SHP77 (cell line): Measurements from ENCODE around the gene WDR7.

ENCODE experiments used
- DNase-seq, 2 experiments: peaks; one replicate each; lab custom pipeline; 2025; lab: John Stamatoyannopoulos, UW

Gene WDR7

DNA sequence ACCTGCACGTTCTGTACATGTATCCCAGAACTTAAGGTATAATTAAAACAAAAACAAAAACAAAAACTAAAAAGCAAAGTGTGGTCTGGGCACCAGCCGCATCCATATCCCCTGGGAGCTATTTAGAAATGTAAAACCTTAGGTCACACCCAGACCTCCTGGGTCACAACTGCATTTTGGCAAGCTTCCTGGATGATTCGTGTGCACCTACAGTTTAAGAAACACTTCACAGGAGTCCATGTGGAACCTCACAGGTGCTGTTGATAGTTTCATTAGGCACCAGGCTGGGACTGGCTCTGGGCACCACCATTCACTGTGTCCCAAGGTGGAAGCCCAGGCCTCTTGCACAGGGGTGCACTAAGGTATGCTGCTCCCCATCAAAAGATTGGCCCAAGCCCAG is 392.1 kb downstream of the WDR7 start:
- DNase-seq = no peak

- DNase-seq = no peak
These were observed 397.2 kb downstream of the WDR7 start for GRCh38 chr18:57048351-57048750.

DNA sequence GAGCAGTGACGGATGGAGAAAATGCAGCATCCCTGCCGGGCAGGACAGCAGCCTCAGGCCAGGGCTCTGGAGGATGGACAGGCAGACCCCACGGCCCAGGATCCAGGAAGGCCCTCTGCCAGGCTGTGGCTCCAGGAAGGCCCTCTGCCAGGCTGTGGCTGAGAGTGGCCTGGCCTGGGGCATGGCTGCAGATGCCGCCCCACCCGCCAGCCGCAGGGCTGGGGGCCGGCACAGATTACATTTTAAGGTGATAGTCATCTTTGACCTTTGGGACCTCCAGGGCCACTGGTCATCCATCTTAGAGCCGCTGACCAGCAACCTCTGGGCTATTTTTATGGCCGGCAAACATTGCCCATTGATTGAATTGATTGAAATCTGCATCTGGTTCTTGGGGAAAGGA is 397.7 kb downstream of the WDR7 start:
- DNase-seq = no peak

GRCh38 chr18:57050310-57050949 is 399.3 kb downstream of the WDR7 start:
- no peak for DNase-seq

- no peak for DNase-seq
These were observed 400.0 kb downstream of the WDR7 start for GRCh38 chr18:57051021-57051656.

GRCh38 chr18:57051657-57052044 is 400.5 kb downstream of the WDR7 start:
- no peak for DNase-seq

- DNase-seq = no peak
These were observed 401.0 kb downstream of the WDR7 start for GRCh38 chr18:57052173-57052572.

DNA sequence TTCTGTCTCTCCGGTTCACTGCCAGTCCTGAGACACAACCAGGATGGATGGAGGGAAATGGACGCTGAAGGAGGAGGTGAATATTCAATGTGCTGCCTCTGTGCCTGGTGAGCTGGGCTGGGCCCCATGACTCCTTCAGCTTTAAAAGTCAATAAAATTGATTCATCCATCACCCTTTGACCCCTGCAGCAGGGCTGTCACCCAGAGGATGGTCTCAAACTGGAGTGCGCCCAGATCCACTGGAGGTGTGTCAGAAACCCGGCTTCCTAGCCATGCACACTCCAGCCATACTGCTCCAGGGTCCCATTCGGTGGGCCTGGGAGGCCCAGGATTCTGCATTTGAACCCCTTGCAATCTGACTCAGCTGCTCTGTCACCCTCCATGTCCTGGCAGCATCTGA is 401.6 kb downstream of the WDR7 start:
- no peak for DNase-seq

DNA sequence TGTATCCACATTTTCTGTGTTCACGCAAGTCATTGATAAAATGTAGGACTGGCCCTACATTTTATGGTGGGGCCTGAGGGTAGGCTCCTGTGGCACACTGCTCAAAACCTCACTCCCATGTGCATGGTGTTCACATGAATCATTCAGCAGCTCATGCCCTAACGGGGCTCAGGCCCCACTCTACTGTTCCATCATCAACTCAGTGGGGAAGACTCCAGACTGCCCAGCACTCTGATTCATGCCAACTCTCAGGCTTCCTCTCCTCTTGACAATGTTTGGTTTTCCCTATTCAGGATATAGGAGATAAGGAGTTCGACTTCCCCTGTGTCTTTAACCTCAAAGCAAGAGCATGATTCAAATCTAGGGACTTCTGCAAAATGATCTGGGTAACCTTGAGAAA is 403.7 kb downstream of the WDR7 start:
- DNase-seq = no peak

- DNase-seq = no peak
These were observed 406.7 kb downstream of the WDR7 start for GRCh38 chr18:57057890-57058289.

DNA sequence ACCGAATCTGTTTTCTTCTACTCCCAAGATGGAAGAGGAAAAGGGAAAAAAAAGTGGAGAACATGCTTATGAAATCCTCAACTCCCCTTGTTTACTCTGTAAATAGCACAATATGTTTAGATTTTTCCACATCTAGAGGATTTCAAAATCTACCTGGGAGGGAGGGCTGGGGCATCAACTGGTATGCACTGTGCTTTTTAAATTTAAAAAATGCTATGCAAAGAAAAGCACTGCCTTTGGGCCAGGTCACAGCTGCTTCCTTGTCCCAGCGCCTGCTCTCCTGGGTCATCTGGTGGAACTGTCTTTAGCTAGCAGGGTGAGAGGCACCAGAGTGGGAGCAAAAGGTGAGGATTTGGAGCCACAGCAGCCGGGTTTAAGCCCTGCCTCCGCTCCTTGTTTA is 407.6 kb downstream of the WDR7 start:
- DNase-seq = no peak

DNA sequence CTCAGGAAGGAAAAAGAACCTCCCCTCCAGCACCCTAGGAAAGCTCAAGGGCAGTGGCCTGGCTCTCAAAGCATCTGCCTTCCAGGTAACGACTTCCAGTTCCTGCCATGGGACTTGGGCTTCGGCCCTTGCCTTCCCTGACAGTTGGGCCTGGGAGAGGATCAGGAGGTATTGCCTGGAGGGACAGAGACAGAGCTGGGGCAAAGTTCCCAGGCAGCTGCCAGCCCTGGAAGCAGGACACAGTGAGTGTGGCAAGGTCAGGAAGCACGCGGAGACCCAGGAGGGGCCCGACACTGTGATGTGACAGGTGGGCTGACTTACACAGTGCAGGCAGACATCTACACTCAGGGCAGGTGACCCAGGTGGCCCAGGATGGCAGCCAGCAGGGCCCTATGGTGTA is 408.2 kb downstream of the WDR7 start:
- no peak for DNase-seq

DNA sequence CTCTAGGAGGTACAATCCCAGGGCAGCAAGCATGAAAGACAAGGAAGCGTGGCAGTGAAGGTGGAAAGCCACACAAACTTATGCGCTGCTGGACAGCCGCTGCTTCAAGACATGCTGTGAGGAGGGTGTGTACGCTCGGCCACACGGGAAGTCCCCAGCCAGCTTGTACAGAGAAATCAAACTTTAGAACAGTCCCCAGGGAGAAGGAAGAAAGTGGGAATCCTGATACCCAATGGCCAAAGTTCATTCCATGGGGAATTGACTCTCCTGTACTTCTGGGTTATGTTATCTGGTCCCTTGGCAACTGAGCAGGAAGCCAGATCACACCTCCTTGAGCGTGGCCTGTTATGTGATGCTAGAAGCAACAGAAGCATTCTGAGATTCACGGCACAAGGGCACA is 409.7 kb downstream of the WDR7 start:
- no peak for DNase-seq

DNA sequence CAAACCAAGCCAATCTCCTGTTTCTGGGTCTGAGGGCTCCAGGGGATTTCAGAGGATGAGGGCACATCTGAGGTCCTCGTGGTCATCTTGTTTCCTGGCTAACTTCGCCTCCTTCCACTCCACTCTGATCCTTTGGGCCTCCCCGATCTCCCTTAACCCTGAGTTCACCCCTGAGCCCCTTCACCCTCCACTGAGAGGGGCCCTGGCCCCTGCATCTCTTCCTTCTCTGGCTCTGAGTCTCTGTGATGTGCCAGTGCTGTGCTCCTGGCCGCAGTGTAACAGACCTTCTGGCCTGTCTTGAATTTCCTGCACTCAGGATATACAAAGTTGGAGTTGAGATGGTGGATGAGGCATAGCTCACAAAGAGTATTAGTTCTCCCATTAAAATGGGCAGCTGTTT is 411.0 kb downstream of the WDR7 start:
- no peak for DNase-seq

- no peak for DNase-seq
These were observed 411.7 kb downstream of the WDR7 start for GRCh38 chr18:57062844-57063243.

DNA sequence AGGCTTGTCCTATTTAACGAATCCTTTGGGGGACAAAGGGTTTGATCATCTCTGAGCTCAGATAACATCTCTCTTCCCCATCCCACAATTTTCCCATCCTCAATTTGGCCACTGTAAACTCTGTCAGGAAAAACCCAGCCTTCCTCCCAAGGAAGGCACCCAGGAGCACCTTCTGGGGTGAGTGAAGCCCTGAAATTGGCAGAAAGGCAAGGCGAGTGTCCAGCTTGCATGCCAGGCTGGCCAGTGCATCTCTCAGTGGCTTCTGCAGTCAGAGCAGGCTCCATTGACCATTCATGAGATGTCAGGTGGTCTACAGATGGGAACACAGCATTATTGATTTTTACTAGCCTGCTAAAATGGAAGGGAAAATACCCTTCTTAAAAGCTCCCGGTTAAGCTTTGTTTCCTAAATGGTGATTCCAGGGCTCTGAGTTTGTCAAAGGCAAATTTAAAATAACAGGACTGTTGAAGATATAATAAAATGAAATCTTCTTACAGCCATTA is 412.5 kb downstream of the WDR7 start:
- no peak for DNase-seq

GRCh38 chr18:57073501-57074187 is 422.5 kb downstream of the WDR7 start:
- no peak for DNase-seq

DNA sequence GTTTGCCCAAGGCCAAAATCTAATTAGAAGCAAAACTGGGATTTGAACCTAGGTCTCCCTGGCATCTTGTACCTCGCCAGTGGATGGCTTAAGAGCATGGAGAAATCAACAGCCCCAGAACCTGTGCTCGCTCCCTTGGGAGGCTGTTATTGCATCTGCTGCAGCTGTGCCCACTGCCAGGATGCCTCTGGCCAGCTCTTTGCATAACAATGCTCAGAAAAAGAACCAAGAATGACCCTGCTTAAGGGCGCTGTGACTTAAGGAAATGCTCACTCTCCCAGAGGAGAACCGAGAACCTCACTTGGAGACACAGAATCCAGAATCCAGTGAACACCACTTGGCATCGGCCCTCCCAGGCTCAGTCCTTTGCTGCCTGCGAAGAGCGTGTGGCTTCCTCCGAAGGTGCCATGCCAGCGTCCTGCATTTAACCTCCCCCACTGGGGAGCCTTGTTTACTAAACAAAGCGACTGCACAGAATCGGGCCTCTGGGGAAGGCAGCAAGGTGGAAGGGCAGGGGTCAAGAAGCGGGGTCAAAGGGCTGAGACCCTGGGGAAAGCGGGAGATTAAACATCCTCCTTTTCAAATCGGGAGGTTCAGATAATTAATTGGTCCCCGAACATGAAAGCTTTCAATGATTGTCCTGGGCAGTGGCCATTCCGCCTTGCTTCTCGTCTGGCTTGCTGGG is 424.7 kb downstream of the WDR7 start:
- DNase-seq = no peak

DNA sequence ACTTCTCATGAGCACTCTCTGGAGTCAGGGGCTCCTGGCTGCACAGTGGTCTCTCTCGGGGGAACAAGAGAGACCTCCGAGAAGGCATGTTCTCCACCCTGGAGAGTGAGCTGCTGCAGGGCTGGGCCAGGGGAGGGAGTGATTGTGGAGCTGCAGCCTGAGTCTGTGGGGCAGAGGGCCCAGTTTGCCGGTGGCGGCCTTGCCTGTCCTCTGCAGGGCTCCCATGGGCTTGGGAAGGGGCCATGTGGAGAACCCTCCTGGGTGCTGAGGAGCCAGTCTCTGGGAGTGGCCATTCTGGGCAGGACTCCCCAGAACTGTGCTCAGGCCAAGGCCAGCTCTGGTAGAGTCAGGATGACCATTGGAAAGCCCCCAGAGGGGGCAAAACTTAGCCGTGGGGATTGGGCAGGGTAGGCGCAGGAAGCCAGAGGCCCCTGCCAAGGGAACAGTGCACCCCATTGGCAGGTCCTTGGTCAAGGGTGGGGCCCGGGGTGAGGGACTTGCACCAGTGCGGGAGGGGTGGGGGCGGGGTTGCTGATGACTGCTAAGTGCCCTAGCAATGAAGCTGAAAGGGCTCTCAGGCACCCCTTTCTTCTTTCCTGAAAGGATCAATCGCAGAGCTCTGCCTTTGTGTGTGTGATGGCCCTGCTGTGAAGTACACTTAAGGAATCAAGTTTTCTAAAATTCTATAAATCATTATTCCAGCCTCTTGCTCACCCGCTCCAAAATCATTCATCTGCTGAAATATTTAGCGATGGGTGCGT is 426.0 kb downstream of the WDR7 start:
- no peak for DNase-seq

GRCh38 chr18:57077786-57078552 is 426.8 kb downstream of the WDR7 start:
- DNase-seq = no peak

DNA sequence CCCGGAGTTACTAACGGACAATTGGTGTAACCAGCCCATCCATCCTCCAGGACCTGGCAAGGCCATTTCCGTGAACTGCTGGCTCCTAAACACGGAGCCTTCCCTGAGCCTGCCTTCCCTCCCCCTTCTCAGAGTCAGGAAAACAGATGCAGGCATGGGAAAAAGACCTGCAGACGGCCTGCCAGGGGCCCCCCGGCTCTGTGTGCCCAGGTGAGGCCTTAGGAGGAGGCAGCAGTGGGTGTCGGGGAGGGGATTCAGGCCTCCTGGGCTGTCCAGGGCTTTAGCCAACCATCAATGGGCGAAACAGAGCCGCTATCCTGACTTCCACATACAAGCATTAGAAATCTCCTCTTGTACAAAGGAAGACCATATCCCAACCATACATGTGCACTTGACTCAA is 427.5 kb downstream of the WDR7 start:
- no peak for DNase-seq
